K562 (cell line): ENCODE measurements around the gene PLGRKT. TPM values are rescaled to one million over a fixed set of nuclear protein-coding genes. Genes with fewer than 3 reads are reported as not detected.

Source experiments
- ATAC-seq: fragments of 200-7000 bp; cut with Tn5 transposase; 3 replicates; pipeline ENCODE4 v1.9.1; 2020; ENCODE audit warnings: moderate library complexity
- BruUV-seq: library from RNA; stranded (reverse); fragments of 400-500 nt; replicated peaks from 2 replicates; lab custom pipeline; 2021; lab: Mats Ljungman, UMichigan
- CTCF ChIA-PET: fragments of 300-600 bp; formaldehyde crosslinking; extraction: SDS; loops from one replicate; lab custom pipeline; 2021; ENCODE audit warnings: low intra/inter-chr PET ratio; lab: Yijun Ruan, JAX
- POLR2A ChIA-PET: fragments of 300-600, 350-650 bp; sonication (Branson Sonifier 250); formaldehyde crosslinking; extraction: SDS; loops from one replicate; lab custom pipeline; 2021; ENCODE audit warnings: antibody characterized with exemption, inconsistent platforms; lab: Yijun Ruan, JAX
- DNase-seq, 4 experiments: peaks; one replicate each; pipeline versions ENCODE4 v3.0.0 to v3.0.0-alpha.2; 2011 to 2018; ENCODE audit warnings: low spot score in 3 of 4, mixed read lengths in 3 of 4; ENCODE audit errors: extremely low read depth in 1 of 4
- FAIRE-seq: peaks from 2 replicates; lab custom pipeline; 2011; peaks lifted over from hg19 to GRCh38; lab: Jason Lieb, UNC
- H2AFZ ChIP-seq: 2 replicates; pipeline ENCODE4 v1.6.0; 2011; ENCODE audit warnings: low read depth, low read length, control low read depth, inconsistent platforms
- H3K27ac ChIP-seq: fragments of 200-600 bp; 3 replicates; pipeline ENCODE4 v1.8.0; 2011; ENCODE audit warnings: low read depth, mild to moderate bottlenecking, control low read depth, inconsistent platforms, low read length, moderate library complexity, mixed read lengths; ENCODE audit errors: extremely low read depth
- H3K27me3 ChIP-seq, 2 experiments: fragments of 300-600 bp in 1 of 2; 2 replicates in 1 of 2; 3 replicates in 1 of 2; pipeline versions ENCODE4 v1.6.0 to v1.8.0; 2011; ENCODE audit warnings: inconsistent platforms in 2 of 2, low read length in 2 of 2, mild to moderate bottlenecking in 1 of 2, mixed read lengths in 1 of 2, moderate library complexity in 1 of 2; ENCODE audit not compliant: control insufficient read depth in 2 of 2, insufficient read depth in 2 of 2
- H3K36me3 ChIP-seq: fragments of 300-600 bp; 3 replicates; pipeline ENCODE4 v1.8.0; 2011; ENCODE audit warnings: mild to moderate bottlenecking, low read length, inconsistent platforms; ENCODE audit not compliant: control insufficient read depth, insufficient read depth
- H3K4me1 ChIP-seq, 2 experiments: fragments of 200-600 bp in 1 of 2; replicated peaks in 1 of 2; 2 replicates in 1 of 2; 3 replicates in 1 of 2; pipeline versions ENCODE4 v1.5.1 to v1.8.0; 2011; ENCODE audit warnings: inconsistent platforms in 2 of 2, low read length in 2 of 2, mild to moderate bottlenecking in 1 of 2, mixed read lengths in 1 of 2, moderate library complexity in 1 of 2; ENCODE audit not compliant: control insufficient read depth in 2 of 2, insufficient read depth in 2 of 2
- H3K4me2 ChIP-seq: 2 replicates; pipeline ENCODE4 v1.6.1; 2011; ENCODE audit warnings: low read length, control low read depth, inconsistent platforms, mixed read lengths; ENCODE audit not compliant: insufficient read depth
- H3K4me3 ChIP-seq: fragments of 200-600 bp; sonication (generic), shearing (Covaris generic); 2 replicates; pipeline ENCODE4 v1.5.1; 2016; ENCODE audit warnings: control low read depth, inconsistent platforms
- H3K79me2 ChIP-seq: fragments of 200-600 bp; 3 replicates; pipeline ENCODE4 v1.8.0; 2011; ENCODE audit warnings: low read length, inconsistent platforms; ENCODE audit not compliant: control insufficient read depth, insufficient read depth
- H3K9ac ChIP-seq, 2 experiments: 2 replicates each; pipeline versions ENCODE4 v1.6.0 to v1.6.1; 2011; ENCODE audit warnings: low read depth in 2 of 2, low read length in 2 of 2, control low read depth in 1 of 2, inconsistent platforms in 1 of 2, mild to moderate bottlenecking in 1 of 2, mixed read lengths in 1 of 2; ENCODE audit not compliant: insufficient read depth in 1 of 2
- H3K9me1 ChIP-seq: one replicate; pipeline ENCODE4 v1.6.0; 2011; ENCODE audit warnings: inconsistent platforms, mild to moderate bottlenecking, low read length, moderate library complexity; ENCODE audit not compliant: control insufficient read depth, insufficient read depth
- H3K9me3 ChIP-seq: replicated peaks from 2 replicates; pipeline ENCODE4 v1.5.1; 2011; ENCODE audit warnings: low read depth, low read length, inconsistent platforms; ENCODE audit not compliant: control insufficient read depth, insufficient read depth
- H4K20me1 ChIP-seq: replicated peaks from 2 replicates; pipeline ENCODE4 v1.6.1; 2011; ENCODE audit warnings: low read length, inconsistent platforms, mixed read lengths; ENCODE audit not compliant: control insufficient read depth, insufficient read depth
- MLX ChIP-seq, 2 experiments: fragments of 450-650 bp in 1 of 2; sonication (generic) in 1 of 2; formaldehyde crosslinking; conservative IDR thresholded peaks; 2 replicates each; pipeline versions ENCODE4 v1.4.0 to v1.8.1; 2020 to 2022; ENCODE audit warnings: mild to moderate bottlenecking in 1 of 2, missing genetic modification reagents in 1 of 2
- SPI1 ChIP-seq: IDR thresholded peaks from 2 replicates; pipeline ENCODE4 v1.6.1; 2011; ENCODE audit warnings: low read depth, low read length, control low read depth, borderline replicate concordance
- ZFP30 ChIP-seq: fragments of 250-450 bp; sonication (Bioruptor Pico); IDR thresholded peaks from 2 replicates; pipeline ENCODE4 v1.8.0; 2022; ENCODE audit warnings: moderate library complexity, mild to moderate bottlenecking, inconsistent platforms, borderline replicate concordance
- WGBS: fragments of 100-300 bp; shearing (Covaris generic); methylation state at CpG from one replicate; pipeline ENCODE4 v1.1.6; 2016; ENCODE audit warnings: low coverage, mixed read lengths; ENCODE audit not compliant: insufficient coverage; ENCODE audit errors: missing lambda C conversion rate; 5-methylcytosine and 5-hydroxymethylcytosine counted together
- in situ Hi-C: fragments of 300-500 bp; cut with MboI; formaldehyde crosslinking; loops from 4 replicates; pipeline ENCODE4 v1.15.0; 2018; ENCODE audit warnings: inconsistent platforms, mixed read lengths
- intact Hi-C: fragments of 100-400 bp; cut with micrococcal nuclease; formaldehyde crosslinking; loops from 2 replicates; pipeline ENCODE4 v1.14.2; 2022
- polyA plus RNA-seq, 8 experiments: library from polyadenylated mRNA; depleted of rRNA in 4 of 8; stranded (reverse) in 5 of 8; unstranded in 3 of 8; fragments of >200 nt; fragmentation: Nextera tagmentation in 2 of 8; fragmentation: Illumina TruSeq in 1 of 8; extraction: Ambion mirVana in 2 of 8; extraction: Trizol in 1 of 8; gene quantifications; 2 replicates each; pipeline versions ENCODE4 v1.2.1 to v1.2.3, GENCODE V29; 2011 to 2014; ENCODE audit warnings: inconsistent platforms in 1 of 8, missing spikeins in 1 of 8
- total RNA-seq, 7 experiments: library from RNA; depleted of rRNA in 6 of 7; stranded (reverse); fragments of >200 nt in 6 of 7; fragmentation: Illumina TruSeq in 2 of 7; extraction: Trizol in 2 of 7; gene quantifications; 2 replicates each; pipeline versions ENCODE4 v1.2.1 to v1.2.3, GENCODE V29; 2011 to 2021; ENCODE audit warnings: low replicate concordance in 1 of 7

PLGRKT gene
- total and polyA plus RNA-seq, 9 of the 15 experiments (the other 6 are each of a cell fraction or from before 2014, with no cell fraction given), result 4.7 to 13.8 (median 6.5) TPM

- ATAC-seq (no peak; the same call in 1 of the 3 replicates), DNase-seq (peak in 1 of 4 experiments; percentile 8), FAIRE-seq (peak; percentile 37)
- peak overlapping the region; percentile 58 to 82 for H3K9ac ChIP-seq
- peaks cover 2 to 4% of the 10 kb centered on the region in 2 experiments; a peak in 2 of 5 replicates for H3K4me1 ChIP-seq
- POLR2A ChIA-PET, result interaction anchor here (1.4 to 1.8 kb wide), 2 partner anchors 9 to 11 kb away, joined by 4 to 5 read pairs; no protein-coding TSS in a partner anchor
- peak overlapping the region; percentile 46 for H3K4me3 ChIP-seq
- no peak for TF ChIP-seq MLX (CRISPR knock-in tag; conservative IDR thresholded peaks at IDR 0.05)
- no peak for TF ChIP-seq ZFP30 (CRISPR knock-in tag)
- peak; percentile 5; the same call in 1 of the 2 replicates for TF ChIP-seq SPI1
- H3K4me2 ChIP-seq, result peak overlapping the region; percentile 79
- WGBS, result 17% methylated on average over 15 of the region's 15 CpGs
- CTCF ChIA-PET, result interaction anchor here (0.7 to 1.1 kb wide), 2 partner anchors 126 to 140 kb away, joined by 3 read pairs; no protein-coding TSS in a partner anchor
- H3K27me3 ChIP-seq, result no peaks in the 10 kb centered on the region
- no peak overlapping the region; the same call in 2 of the 3 replicates for H3K27ac ChIP-seq
- no peaks in the 10 kb centered on the region for H3K79me2 ChIP-seq
- peak overlapping the region; percentile 95 for H2AFZ ChIP-seq
- in situ Hi-C loops (loop anchor here (25.0 kb wide), 2 partner anchors 712 to 837 kb away; partner anchors contain the start of gene AK3), intact Hi-C loops (loop anchor here (1.0 to 5.0 kb wide), 2 partner anchors 53 to 141 kb away; no protein-coding TSS in a partner anchor)
- no peaks in the 10 kb centered on the region for H4K20me1 ChIP-seq
- no peaks in the 10 kb centered on the region for H3K36me3 ChIP-seq
- H3K9me1 ChIP-seq, result no peaks in the 10 kb centered on the region
- H3K9me3 ChIP-seq, result no peaks in the 10 kb centered on the region
- no TSS peak for BruUV-seq
Observed at GRCh38 chr9:5449521-5450358, 12.0 kb upstream of the PLGRKT start.
